ENCODE results near the gene ECHS1.

DNA sequence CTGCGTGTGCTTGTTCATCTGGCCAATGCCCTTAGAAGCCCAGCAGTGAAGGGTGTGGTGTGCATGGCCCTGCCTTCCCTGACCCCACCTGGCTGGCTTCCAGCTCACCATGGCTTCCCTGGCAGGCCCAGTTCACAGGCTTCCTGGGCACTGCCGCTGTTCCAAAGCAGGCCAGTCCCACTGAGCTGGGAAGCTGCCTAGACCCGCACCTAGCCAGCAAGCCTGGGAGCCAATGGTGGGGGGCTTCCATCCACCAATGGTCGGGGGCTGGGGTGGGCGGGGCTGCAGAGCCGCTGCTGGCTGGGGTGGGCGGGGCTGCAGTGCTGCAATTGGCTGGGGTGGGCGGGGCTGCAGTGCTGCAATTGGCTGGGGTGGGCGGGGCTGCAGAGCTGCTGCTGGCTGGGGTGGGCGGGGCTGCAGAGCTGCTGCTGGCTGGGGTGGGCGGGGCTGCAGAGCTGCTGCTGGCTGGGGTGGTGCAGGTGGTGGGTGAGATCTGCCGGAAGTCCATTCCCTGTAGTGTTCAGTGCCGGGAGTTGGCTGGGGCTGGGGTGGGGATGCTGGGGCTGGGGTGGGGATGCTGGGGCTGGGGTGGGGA is 48.9 kb downstream of the ECHS1 start:
- TF ChIP-seq POLR2A (IDR thresholded peaks at IDR 0.05) (no peak), EP300 (IDR thresholded peaks at IDR 0.05) (no peak), POLR2AphosphoS5 (IDR thresholded peaks at IDR 0.05) (no peak)
- TF ChIP-seq, protein P1, sequence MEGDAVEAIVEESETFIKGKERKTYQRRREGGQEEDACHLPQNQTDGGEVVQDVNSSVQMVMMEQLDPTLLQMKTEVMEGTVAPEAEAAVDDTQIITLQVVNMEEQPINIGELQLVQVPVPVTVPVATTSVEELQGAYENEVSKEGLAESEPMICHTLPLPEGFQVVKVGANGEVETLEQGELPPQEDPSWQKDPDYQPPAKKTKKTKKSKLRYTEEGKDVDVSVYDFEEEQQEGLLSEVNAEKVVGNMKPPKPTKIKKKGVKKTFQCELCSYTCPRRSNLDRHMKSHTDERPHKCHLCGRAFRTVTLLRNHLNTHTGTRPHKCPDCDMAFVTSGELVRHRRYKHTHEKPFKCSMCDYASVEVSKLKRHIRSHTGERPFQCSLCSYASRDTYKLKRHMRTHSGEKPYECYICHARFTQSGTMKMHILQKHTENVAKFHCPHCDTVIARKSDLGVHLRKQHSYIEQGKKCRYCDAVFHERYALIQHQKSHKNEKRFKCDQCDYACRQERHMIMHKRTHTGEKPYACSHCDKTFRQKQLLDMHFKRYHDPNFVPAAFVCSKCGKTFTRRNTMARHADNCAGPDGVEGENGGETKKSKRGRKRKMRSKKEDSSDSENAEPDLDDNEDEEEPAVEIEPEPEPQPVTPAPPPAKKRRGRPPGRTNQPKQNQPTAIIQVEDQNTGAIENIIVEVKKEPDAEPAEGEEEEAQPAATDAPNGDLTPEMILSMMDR (IDR thresholded peaks at IDR 0.05) = peak in 1 of 7 experiments; percentile 7

All from stomach (tissue), 4 donors.